KG1 (cell line): Measurements from ENCODE around the gene PROP1.
"Not testable (repeated sequence)": the region's sequence is repeated elsewhere in the genome, so short reads cannot be mapped to it uniquely, and the experiment has no call there.

Experiments used
- DNase-seq: peaks from one replicate; lab custom pipeline; 2025; lab: John Stamatoyannopoulos, UW

Gene PROP1

GRCh38 chr5:177982072-177982727 is 13.8 kb downstream of the PROP1 start:
- DNase-seq, result no peak

GRCh38 chr5:177981296-177982071 is 14.6 kb downstream of the PROP1 start:
- DNase-seq, result no peak

GRCh38 chr5:177980743-177981151 is 15.3 kb downstream of the PROP1 start:
- no peak for DNase-seq

- not testable (repeated sequence) for DNase-seq
These were observed 18.4 kb downstream of the PROP1 start for GRCh38 chr5:177977600-177977999.

GRCh38 chr5:177973066-177973635 is 22.9 kb downstream of the PROP1 start:
- no peak for DNase-seq

GRCh38 chr5:177972613-177973012 is 23.4 kb downstream of the PROP1 start:
- DNase-seq, result no peak

GRCh38 chr5:177972014-177972413 is 24.0 kb downstream of the PROP1 start:
- DNase-seq, result not testable (repeated sequence)

- no peak for DNase-seq
These were observed 27.3 kb downstream of the PROP1 start for GRCh38 chr5:177968661-177969211.

GRCh38 chr5:177967221-177967887 is 28.7 kb downstream of the PROP1 start:
- no peak for DNase-seq

- DNase-seq, result no peak
These were observed 29.2 kb downstream of the PROP1 start for GRCh38 chr5:177966839-177967166.

GRCh38 chr5:177966009-177966838 is 29.8 kb downstream of the PROP1 start:
- DNase-seq, result no peak

- DNase-seq, result no peak
These were observed 31.6 kb downstream of the PROP1 start for GRCh38 chr5:177964471-177964870.

GRCh38 chr5:177963966-177964365 is 32.1 kb downstream of the PROP1 start:
- DNase-seq, result no peak

GRCh38 chr5:177959315-177959714 is 36.7 kb downstream of the PROP1 start:
- no peak for DNase-seq

- no peak for DNase-seq
These were observed 37.3 kb downstream of the PROP1 start for GRCh38 chr5:177958696-177959095.

GRCh38 chr5:177957241-177957640 is 38.8 kb downstream of the PROP1 start:
- DNase-seq, result no peak

- DNase-seq, result not testable (repeated sequence)
These were observed 42.9 kb downstream of the PROP1 start for GRCh38 chr5:177953101-177953500.

- not testable (repeated sequence) for DNase-seq
These were observed 46.4 kb downstream of the PROP1 start for GRCh38 chr5:177949656-177950055.

- DNase-seq, result not testable (repeated sequence)
These were observed 47.0 kb downstream of the PROP1 start for GRCh38 chr5:177949065-177949464.

- not testable (repeated sequence) for DNase-seq
These were observed 48.1 kb downstream of the PROP1 start for GRCh38 chr5:177947912-177948311.

GRCh38 chr5:177945601-177946283 is 50.3 kb downstream of the PROP1 start:
- DNase-seq, result not testable (repeated sequence)
